GM15510 (cell line): ENCODE data around the gene DHRS12.

Experiments
- POLR2A ChIP-seq: IDR thresholded peaks from 3 replicates; pipeline ENCODE4 v1.6.1; 2011; ENCODE audit warnings: borderline replicate concordance; ENCODE audit not compliant: insufficient read length; ENCODE audit errors: extremely low read depth

DHRS12 gene

DNA sequence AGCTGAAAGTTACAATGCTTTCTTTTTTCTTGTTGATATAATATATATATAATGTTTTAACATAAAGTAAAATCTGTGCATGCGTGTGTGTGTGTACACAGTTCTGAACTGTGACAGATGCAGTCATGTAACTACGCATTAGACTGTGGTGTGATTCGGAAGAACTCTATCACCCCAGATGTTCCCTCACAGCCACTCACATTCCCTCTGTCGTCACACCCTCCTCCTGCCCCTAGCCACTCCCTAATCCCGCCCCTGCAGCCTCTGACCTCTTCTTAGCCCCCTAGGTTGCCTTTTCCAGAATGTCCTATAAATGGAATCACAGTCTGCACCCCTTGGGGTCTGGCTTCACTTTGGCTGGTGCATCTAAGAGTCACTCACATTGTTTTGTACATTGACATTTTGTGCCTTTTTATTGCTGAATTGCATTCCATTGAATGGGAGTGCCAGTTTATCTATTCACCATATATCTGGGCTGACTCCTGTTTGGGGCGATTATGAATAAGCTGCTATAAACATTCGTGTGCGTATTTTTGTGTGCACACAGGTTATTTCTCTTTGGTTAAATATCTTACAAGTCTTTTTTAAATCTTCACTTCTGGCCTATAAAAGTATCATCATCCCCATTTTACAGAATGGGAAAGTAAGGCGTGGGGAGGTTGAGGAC, 20.4 kb downstream of the DHRS12 start:
- no peak for TF ChIP-seq POLR2A

DNA sequence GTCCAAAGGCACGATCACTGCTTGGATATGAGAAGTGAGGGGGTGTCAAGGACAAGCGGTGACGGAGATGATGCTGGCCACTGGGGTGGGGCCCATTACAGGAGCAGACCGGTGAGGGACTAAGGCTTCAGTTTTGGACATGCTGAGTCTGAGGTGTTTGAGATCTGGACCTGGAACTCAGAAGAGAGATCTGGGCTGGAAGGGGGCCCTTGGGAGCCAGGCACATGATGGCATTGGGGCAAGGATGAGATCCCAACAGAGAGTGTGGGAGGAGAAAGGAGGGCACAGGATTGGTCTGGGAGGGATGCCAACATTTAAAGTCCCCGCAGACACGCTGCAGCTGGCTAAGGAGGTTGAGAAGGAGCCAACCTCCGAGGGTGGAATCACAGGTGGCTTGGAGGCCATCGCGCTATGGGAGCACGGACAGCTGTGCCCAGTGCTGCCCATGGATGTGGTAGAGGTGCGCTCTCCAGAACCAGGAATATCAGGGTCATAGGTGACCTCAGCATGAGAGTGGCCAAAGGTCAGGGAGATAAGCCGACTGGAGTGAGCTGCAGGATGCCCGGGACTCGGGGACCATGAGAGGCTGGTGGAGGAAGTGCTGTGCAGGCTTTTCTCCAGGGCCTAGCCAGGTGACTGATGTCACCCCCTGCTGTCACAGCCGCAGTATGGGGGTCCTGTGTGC, 21.8 kb downstream of the DHRS12 start:
- TF ChIP-seq POLR2A: no peak

- TF ChIP-seq POLR2A: no peak
Observed at GRCh38 chr13:51781246-51782022, 22.5 kb downstream of the DHRS12 start.

GRCh38 chr13:51780099-51780498, 23.9 kb downstream of the DHRS12 start:
- no peak for TF ChIP-seq POLR2A

DNA sequence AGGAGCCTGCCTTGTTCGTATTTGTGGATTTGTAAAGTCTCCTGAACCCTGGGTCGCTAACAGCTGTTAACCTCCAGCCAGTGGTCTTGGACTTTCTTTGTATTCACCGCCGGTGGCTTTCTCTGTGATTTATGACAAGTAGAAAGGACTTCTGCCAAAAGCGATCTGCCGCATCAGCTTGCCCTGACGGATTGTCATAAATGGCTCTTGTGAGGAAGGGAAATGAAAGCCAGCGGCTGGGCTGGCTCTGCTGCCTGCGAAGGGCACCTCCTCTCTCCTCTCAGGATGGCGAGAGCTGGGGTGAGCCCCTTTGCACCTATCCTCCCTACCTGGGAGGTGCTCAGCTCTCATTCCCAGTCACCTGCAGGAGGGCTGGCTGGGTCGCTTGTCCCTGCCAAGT, 25.6 kb downstream of the DHRS12 start:
- no peak for TF ChIP-seq POLR2A

DNA sequence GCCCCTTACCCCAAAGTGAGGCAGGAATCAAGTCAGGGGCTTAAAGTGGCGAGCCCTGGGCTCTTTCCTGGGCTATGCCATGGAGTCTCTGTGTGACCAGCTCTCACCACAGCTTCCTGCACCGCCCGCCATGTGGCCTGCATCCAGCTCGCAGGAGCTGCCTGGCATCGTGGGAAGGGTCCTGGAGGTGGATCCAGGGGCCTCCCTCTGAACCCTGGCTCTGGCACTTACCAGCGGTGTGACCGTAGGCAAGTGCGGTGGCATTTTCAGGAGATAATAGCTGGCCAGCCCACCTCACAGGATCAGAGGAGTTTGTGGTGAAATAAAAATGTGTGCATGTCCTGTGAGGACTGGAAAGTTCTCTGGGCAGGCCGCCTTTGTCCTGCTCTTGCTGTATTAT, 26.0 kb downstream of the DHRS12 start:
- TF ChIP-seq POLR2A: no peak

DNA sequence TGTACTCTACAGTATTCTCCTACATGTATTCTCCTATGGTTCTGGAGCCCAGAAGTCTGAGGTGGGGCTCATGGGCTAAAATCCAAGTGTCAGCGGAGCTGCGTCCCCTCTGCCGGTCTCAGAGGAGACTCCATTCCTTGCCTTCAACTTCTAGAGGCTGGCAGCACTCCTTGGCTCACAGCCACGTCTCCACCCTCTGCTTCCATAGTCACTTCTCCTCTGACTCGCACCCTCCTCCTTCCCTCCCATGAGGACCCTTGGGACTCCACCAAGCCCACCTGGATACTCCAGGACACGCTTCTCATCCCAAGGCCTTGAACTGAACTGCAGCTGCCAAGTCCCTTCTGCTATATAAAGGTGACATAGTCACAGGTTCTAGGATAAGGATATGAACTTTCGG, 27.8 kb downstream of the DHRS12 start:
- no peak for TF ChIP-seq POLR2A

DNA sequence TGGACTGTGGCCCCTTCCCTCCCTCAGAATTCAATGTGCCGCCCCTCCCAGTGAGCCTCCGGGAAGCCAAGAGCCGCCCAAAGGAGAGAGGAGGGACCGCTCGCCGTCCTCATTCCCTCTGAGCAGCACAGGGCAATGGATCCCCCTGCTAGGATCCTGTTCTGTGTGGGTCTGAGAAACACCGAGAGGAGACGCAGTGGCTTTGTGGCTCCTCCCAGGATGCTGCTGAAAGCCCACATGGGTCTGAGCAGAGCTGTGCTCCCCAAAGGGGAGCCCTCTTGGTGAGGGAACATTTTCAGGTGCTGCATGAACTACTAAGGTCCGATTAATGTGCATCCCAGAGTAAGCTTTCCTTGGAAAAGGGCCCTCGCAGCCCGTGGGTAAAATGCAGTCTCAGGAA, 30.4 kb downstream of the DHRS12 start:
- TF ChIP-seq POLR2A: no peak

- TF ChIP-seq POLR2A: no peak
Observed at GRCh38 chr13:51772781-51773180, 31.2 kb downstream of the DHRS12 start.

DNA sequence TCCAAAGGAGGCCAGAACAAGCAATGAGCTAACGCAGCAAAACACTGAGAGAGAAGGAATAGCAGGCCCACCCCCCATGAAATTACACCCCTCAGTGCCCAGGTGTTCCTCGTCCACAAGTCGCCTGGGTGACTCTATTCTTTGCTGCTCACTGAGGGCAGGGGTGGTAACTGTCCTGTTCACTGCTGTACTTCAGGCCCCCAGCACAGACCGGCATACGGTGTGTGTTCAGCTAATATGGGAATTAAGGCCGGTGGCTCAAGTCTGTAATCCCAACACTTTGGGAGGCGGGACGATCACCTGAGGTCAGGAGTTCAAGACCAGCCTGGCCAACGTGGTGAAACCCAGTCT, 31.9 kb downstream of the DHRS12 start:
- no peak for TF ChIP-seq POLR2A

GRCh38 chr13:51771418-51772104, 32.4 kb downstream of the DHRS12 start:
- TF ChIP-seq POLR2A: no peak

- no peak for TF ChIP-seq POLR2A
Observed at GRCh38 chr13:51770681-51771417, 33.1 kb downstream of the DHRS12 start.

DNA sequence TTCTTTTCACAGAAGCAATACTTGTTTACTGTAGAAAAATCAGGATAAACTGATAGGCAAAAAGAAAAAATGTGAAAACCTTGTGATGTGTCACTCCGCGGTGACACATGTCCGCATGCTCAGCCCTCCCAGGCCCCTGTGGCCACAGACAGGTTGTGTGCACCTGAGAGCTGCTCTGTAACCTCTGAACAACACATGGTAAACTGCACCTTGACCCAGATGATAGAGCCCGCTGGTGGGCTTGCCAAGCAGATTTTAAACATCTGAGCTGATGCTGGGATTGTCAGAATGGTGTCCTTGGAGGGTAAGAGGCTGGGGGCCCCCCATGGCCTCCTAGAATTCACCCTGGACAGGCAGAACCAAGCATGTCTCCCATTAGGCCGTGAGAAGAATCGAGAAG, 33.8 kb downstream of the DHRS12 start:
- TF ChIP-seq POLR2A: no peak

GRCh38 chr13:51769455-51770127, 34.4 kb downstream of the DHRS12 start:
- no peak for TF ChIP-seq POLR2A
